HEK293 (cell line): ENCODE measurements around the gene DYNLT2B.

ENCODE experiments used
- TCF7L2 ChIP-seq: IDR thresholded peaks from 2 replicates; pipeline ENCODE4 v1.6.1; 2011; ENCODE audit warnings: low read depth, mild to moderate bottlenecking, inconsistent platforms, low read length, moderate library complexity, borderline replicate concordance
- YY1 ChIP-seq: fragments of 450-650 bp; formaldehyde crosslinking; IDR thresholded peaks from 2 replicates; pipeline ENCODE4 v1.5.1; 2018; ENCODE audit warnings: missing biosample characterization, missing genetic modification characterization
- ZNF132 ChIP-seq: fragments of 450-650 bp; formaldehyde crosslinking; IDR thresholded peaks from 2 replicates; pipeline ENCODE4 v1.5.1; 2017; ENCODE audit warnings: missing biosample characterization, missing genetic modification characterization, borderline replicate concordance
- ZNF157 ChIP-seq: fragments of 450-650 bp; formaldehyde crosslinking; IDR thresholded peaks from 2 replicates; pipeline ENCODE4 v1.5.1; 2016; ENCODE audit warnings: missing biosample characterization, missing genetic modification characterization
- ZNF324 ChIP-seq: fragments of 450-650 bp; formaldehyde crosslinking; IDR thresholded peaks from 2 replicates; pipeline ENCODE4 v1.5.1; 2016; ENCODE audit warnings: missing biosample characterization, missing genetic modification characterization
- ZNF341 ChIP-seq: fragments of 450-650 bp; formaldehyde crosslinking; IDR thresholded peaks from 2 replicates; pipeline ENCODE4; 2016; ENCODE audit warnings: low read depth, missing biosample characterization, missing genetic modification characterization
- ZNF354C ChIP-seq: fragments of 450-650 bp; formaldehyde crosslinking; IDR thresholded peaks from 2 replicates; pipeline ENCODE4 v1.5.1; 2016; ENCODE audit warnings: missing biosample characterization, missing genetic modification characterization, low read depth, borderline replicate concordance
- ZSCAN23 ChIP-seq: fragments of 450-650 bp; formaldehyde crosslinking; IDR thresholded peaks from 2 replicates; pipeline ENCODE4 v1.5.1; 2016; ENCODE audit warnings: missing biosample characterization, missing genetic modification characterization
- TF ChIP-seq, protein P1 (sequence below): fragments of 450-650 bp; formaldehyde crosslinking; IDR thresholded peaks from 2 replicates; pipeline ENCODE4 v1.5.1; 2016; ENCODE audit warnings: missing biosample characterization, missing genetic modification characterization, low read depth
- TF ChIP-seq, protein P2 (sequence below): fragments of 450-650 bp; formaldehyde crosslinking; IDR thresholded peaks from 2 replicates; pipeline ENCODE4 v1.5.1; 2016; ENCODE audit warnings: missing biosample characterization, missing genetic modification characterization, low read depth
- TF ChIP-seq, protein P3 (sequence below): fragments of 450-650 bp; formaldehyde crosslinking; IDR thresholded peaks from 2 replicates; pipeline ENCODE4 v1.5.1; 2016; ENCODE audit warnings: missing biosample characterization, missing genetic modification characterization
- TF ChIP-seq, protein P4 (sequence below): fragments of 450-650 bp; formaldehyde crosslinking; IDR thresholded peaks from 2 replicates; pipeline ENCODE4 v1.5.1; 2016; ENCODE audit warnings: missing biosample characterization, missing genetic modification characterization, borderline replicate concordance

DNA sequence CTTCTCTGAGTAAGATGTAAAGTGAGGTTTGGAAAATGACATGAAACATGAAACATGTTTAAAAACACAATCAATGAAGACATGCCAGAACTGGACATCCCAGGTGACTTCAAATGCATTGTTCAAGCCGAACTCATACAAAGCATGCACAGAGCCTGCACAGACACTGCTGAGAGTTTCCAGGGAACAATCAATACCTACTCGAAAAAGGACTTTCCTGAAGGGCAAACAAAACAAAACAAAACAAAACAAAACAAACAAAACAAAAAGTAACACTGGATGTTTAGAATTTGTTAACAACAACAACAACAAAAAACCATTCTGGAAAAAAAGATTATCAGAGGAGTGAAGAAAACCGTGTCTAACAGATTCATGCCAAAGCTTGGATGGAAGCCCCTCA is 30.7 kb upstream of the DYNLT2B start:
- TF ChIP-seq ZNF132 (tag by site-specific recombination) (no peak), ZNF341 (tag by site-specific recombination) (no peak), ZNF157 (tag by site-specific recombination) (no peak), YY1 (tag by site-specific recombination) (no peak), ZSCAN23 (tag by site-specific recombination) (no peak), ZNF324 (tag by site-specific recombination) (no peak), TCF7L2 (no peak), ZNF354C (tag by site-specific recombination) (no peak)
- TF ChIP-seq, protein P1, sequence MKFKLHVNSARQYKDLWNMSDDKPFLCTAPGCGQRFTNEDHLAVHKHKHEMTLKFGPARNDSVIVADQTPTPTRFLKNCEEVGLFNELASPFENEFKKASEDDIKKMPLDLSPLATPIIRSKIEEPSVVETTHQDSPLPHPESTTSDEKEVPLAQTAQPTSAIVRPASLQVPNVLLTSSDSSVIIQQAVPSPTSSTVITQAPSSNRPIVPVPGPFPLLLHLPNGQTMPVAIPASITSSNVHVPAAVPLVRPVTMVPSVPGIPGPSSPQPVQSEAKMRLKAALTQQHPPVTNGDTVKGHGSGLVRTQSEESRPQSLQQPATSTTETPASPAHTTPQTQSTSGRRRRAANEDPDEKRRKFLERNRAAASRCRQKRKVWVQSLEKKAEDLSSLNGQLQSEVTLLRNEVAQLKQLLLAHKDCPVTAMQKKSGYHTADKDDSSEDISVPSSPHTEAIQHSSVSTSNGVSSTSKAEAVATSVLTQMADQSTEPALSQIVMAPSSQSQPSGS (tag by site-specific recombination), result no peak
- TF ChIP-seq, protein P2, sequence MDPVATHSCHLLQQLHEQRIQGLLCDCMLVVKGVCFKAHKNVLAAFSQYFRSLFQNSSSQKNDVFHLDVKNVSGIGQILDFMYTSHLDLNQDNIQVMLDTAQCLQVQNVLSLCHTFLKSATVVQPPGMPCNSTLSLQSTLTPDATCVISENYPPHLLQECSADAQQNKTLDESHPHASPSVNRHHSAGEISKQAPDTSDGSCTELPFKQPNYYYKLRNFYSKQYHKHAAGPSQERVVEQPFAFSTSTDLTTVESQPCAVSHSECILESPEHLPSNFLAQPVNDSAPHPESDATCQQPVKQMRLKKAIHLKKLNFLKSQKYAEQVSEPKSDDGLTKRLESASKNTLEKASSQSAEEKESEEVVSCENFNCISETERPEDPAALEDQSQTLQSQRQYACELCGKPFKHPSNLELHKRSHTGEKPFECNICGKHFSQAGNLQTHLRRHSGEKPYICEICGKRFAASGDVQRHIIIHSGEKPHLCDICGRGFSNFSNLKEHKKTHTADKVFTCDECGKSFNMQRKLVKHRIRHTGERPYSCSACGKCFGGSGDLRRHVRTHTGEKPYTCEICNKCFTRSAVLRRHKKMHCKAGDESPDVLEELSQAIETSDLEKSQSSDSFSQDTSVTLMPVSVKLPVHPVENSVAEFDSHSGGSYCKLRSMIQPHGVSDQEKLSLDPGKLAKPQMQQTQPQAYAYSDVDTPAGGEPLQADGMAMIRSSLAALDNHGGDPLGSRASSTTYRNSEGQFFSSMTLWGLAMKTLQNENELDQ (tag by site-specific recombination), result no peak
- TF ChIP-seq, protein P3, sequence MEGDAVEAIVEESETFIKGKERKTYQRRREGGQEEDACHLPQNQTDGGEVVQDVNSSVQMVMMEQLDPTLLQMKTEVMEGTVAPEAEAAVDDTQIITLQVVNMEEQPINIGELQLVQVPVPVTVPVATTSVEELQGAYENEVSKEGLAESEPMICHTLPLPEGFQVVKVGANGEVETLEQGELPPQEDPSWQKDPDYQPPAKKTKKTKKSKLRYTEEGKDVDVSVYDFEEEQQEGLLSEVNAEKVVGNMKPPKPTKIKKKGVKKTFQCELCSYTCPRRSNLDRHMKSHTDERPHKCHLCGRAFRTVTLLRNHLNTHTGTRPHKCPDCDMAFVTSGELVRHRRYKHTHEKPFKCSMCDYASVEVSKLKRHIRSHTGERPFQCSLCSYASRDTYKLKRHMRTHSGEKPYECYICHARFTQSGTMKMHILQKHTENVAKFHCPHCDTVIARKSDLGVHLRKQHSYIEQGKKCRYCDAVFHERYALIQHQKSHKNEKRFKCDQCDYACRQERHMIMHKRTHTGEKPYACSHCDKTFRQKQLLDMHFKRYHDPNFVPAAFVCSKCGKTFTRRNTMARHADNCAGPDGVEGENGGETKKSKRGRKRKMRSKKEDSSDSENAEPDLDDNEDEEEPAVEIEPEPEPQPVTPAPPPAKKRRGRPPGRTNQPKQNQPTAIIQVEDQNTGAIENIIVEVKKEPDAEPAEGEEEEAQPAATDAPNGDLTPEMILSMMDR (tag by site-specific recombination), result no peak
- TF ChIP-seq, protein P4, sequence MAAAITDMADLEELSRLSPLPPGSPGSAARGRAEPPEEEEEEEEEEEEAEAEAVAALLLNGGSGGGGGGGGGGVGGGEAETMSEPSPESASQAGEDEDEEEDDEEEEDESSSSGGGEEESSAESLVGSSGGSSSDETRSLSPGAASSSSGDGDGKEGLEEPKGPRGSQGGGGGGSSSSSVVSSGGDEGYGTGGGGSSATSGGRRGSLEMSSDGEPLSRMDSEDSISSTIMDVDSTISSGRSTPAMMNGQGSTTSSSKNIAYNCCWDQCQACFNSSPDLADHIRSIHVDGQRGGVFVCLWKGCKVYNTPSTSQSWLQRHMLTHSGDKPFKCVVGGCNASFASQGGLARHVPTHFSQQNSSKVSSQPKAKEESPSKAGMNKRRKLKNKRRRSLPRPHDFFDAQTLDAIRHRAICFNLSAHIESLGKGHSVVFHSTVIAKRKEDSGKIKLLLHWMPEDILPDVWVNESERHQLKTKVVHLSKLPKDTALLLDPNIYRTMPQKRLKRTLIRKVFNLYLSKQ, result no peak
